ENCODE results near the gene TSKU. TPM values are rescaled to one million over a fixed set of nuclear protein-coding genes. Genes with fewer than 3 reads are reported as not detected.

Gene TSKU
- total RNA-seq, 1 experiment from 2014 or later: 40.6 TPM

DNA sequence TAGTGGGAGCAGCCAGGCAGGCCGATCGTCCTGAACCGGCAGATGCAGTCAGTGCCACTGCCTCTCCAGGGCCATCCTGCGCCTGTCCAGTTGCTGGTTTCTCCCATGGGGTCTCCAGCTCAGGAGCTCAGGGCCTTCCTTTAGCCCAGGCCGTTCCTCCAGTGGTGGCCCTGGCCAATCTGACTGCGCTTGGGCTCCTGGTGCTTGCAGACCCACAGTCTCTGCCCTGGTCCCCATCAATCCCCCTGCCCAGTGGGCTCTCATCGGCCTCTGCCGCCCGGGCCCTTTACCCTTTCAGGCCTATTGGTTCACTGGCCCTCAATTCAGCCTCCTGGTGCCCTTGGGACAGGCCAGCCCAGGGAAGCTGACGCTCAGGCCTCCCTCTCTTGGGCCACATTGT is 29.2 kb upstream of the TSKU start:
- no TSS peak for BruUV-seq (replicated peaks)

GRCh38 chr11:76756341-76756741 is 26.8 kb upstream of the TSKU start:
- Mint-ChIP-seq H3K4me1 (ENCODE audit: low read depth, unreplicated experiment) (peaks cover 9% of the 10 kb centered on the region), H3K9me3 (ENCODE audit: unreplicated experiment) (no peaks in the 10 kb centered on the region), H3K27me3 (ENCODE audit: insufficient read depth, unreplicated experiment) (no peaks in the 10 kb centered on the region), H3K4me3 (ENCODE audit: unreplicated experiment) (no peak overlapping the region), H3K36me3 (ENCODE audit: insufficient read depth, unreplicated experiment) (no peaks in the 10 kb centered on the region), H3K27ac (ENCODE audit: unreplicated experiment) (no peak overlapping the region)
- DNase-seq: peak in 1 of 2 experiments; percentile 23
- no peaks in the 10 kb centered on the region for H3K4me1 ChIP-seq
- H3K4me3 ChIP-seq (ENCODE audit: low read depth, low read length): no peak overlapping the region
- CTCF ChIA-PET: interaction anchor here (0.6 to 0.8 kb wide), 2 partner anchors 10 to 35 kb away, joined by 3 read pairs; no protein-coding TSS in a partner anchor
- no peaks in the 10 kb centered on the region for H3K9me3 ChIP-seq
- intact Hi-C loops (cut with micrococcal nuclease; ENCODE audit: unreplicated experiment): no loop called here
- no peaks in the 10 kb centered on the region for H3K36me3 ChIP-seq (ENCODE audit: control insufficient read depth, insufficient read depth, low read length)
- H3K27me3 ChIP-seq (replicated peaks; ENCODE audit: control insufficient read depth, insufficient read depth, low read length): no peaks in the 10 kb centered on the region
- no TSS peak for BruUV-seq (replicated peaks)
- POLR2A ChIA-PET: no interaction called here
- TF ChIP-seq CTCF (IDR thresholded peaks at IDR 0.05; ENCODE audit: insufficient read depth in 1 of 2, low read depth in 1 of 2, low read length in 1 of 2, severe bottlenecking in 1 of 2, unreplicated experiment in 1 of 2): no peak

More for the DNA sequence above, 29.2 kb upstream of the TSKU start:
- Histone ChIP-seq H3K27me3 (replicated peaks; ENCODE audit: control insufficient read depth, insufficient read depth, low read length) (no peaks in the 10 kb centered on the region), H3K4me3 (ENCODE audit: low read depth, low read length) (no peak overlapping the region), H3K4me1 (no peaks in the 10 kb centered on the region), H3K9me3 (no peaks in the 10 kb centered on the region), H3K36me3 (ENCODE audit: control insufficient read depth, insufficient read depth, low read length) (no peaks in the 10 kb centered on the region)
- H3K36me3 Mint-ChIP-seq (ENCODE audit: insufficient read depth, unreplicated experiment): no peaks in the 10 kb centered on the region
- no peak overlapping the region for H3K4me3 Mint-ChIP-seq (ENCODE audit: unreplicated experiment)
- H3K4me1 Mint-ChIP-seq (ENCODE audit: low read depth, unreplicated experiment): peaks cover 7% of the 10 kb centered on the region
- intact Hi-C loops (cut with micrococcal nuclease; ENCODE audit: unreplicated experiment): no loop called here
- no peak overlapping the region for H3K27ac Mint-ChIP-seq (ENCODE audit: unreplicated experiment)
- H3K9me3 Mint-ChIP-seq (ENCODE audit: unreplicated experiment): no peaks in the 10 kb centered on the region
- no peak for TF ChIP-seq CTCF (IDR thresholded peaks at IDR 0.05; ENCODE audit: insufficient read depth in 1 of 2, low read depth in 1 of 2, low read length in 1 of 2, severe bottlenecking in 1 of 2, unreplicated experiment in 1 of 2)
- peak in 1 of 2 experiments; percentile 27 for DNase-seq
- ChIA-PET CTCF (no interaction called here), POLR2A (no interaction called here)
- no peaks in the 10 kb centered on the region for H3K27me3 Mint-ChIP-seq (ENCODE audit: insufficient read depth, unreplicated experiment)

DNA sequence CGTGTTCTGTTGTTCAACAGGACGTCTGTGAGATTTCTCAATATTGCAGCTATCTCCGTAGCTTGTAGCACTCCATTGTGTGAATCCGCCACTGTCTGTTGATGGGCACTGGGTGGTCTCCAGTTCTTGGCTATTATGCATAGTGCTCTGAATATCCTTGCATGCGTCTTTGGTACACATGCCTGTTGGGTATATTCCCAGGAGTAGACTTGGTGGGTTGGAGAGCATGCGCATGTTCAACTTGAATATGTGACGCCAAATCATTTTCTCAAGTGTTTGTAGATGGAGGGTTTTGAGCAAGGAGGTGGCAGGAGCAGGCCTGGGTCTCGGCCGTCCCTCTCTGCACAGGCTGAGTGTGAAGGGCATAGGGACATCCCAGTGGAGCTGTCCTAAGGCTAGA is 24.8 kb upstream of the TSKU start:
- no peaks in the 10 kb centered on the region for H3K4me1 ChIP-seq
- H3K4me1 Mint-ChIP-seq (ENCODE audit: low read depth, unreplicated experiment): peaks cover 9% of the 10 kb centered on the region
- no TSS peak for BruUV-seq (replicated peaks)
- DNase-seq: peak in 1 of 2 experiments; percentile 26
- H3K9me3 Mint-ChIP-seq (ENCODE audit: unreplicated experiment): no peaks in the 10 kb centered on the region
- ChIA-PET CTCF (interaction anchor here (1.1 to 1.3 kb wide), 2 partner anchors 24 to 37 kb away, joined by 8 read pairs; no protein-coding TSS in a partner anchor), POLR2A (no interaction called here)
- H3K27ac Mint-ChIP-seq (ENCODE audit: unreplicated experiment): no peak overlapping the region
- no peaks in the 10 kb centered on the region for H3K9me3 ChIP-seq
- TF ChIP-seq CTCF (IDR thresholded peaks at IDR 0.05; ENCODE audit: insufficient read depth in 1 of 2, low read depth in 1 of 2, low read length in 1 of 2, severe bottlenecking in 1 of 2, unreplicated experiment in 1 of 2): no peak
- H3K4me3 Mint-ChIP-seq (ENCODE audit: unreplicated experiment): no peak overlapping the region
- no peak overlapping the region for H3K4me3 ChIP-seq (ENCODE audit: low read depth, low read length)
- H3K36me3 ChIP-seq (ENCODE audit: control insufficient read depth, insufficient read depth, low read length): no peaks in the 10 kb centered on the region
- no peaks in the 10 kb centered on the region for H3K36me3 Mint-ChIP-seq (ENCODE audit: insufficient read depth, unreplicated experiment)
- intact Hi-C loops (cut with micrococcal nuclease; ENCODE audit: unreplicated experiment): no loop called here
- no peaks in the 10 kb centered on the region for H3K27me3 ChIP-seq (replicated peaks; ENCODE audit: control insufficient read depth, insufficient read depth, low read length)
- H3K27me3 Mint-ChIP-seq (ENCODE audit: insufficient read depth, unreplicated experiment): no peaks in the 10 kb centered on the region

Measured in Caco-2 (cell line).